ENCODE results near the gene FKBP15. TPM values are rescaled to one million over a fixed set of nuclear protein-coding genes. Genes with fewer than 3 reads are reported as not detected.

FKBP15 gene
- total and polyA plus RNA-seq, 2 experiments from 2014 or later, result 7.9 to 14.9 TPM

- H3K4me3 ChIP-seq, result no peak overlapping the region
- no peaks in the 10 kb centered on the region for H4K20me1 ChIP-seq (replicated peaks; ENCODE audit: insufficient read depth)
- Mint-ChIP-seq H3K27me3 (ENCODE audit: insufficient read depth, low read depth, poor library complexity) (peaks cover 14% of the 10 kb centered on the region), H3K27ac (no peak overlapping the region), H3K9me3 (no peaks in the 10 kb centered on the region), H3K36me3 (ENCODE audit: low read depth) (no peaks in the 10 kb centered on the region), H3K4me3 (no peak overlapping the region), H3K4me1 (peaks cover 39% of the 10 kb centered on the region)
- no peaks in the 10 kb centered on the region; the same call in 1 of the 2 replicates for H3K9me2 ChIP-seq (ENCODE audit: insufficient read depth)
- DNase-seq (ENCODE audit: low spot score), result no peak
- H3K27me3 ChIP-seq (ENCODE audit: insufficient read depth), result peaks cover 17% of the 10 kb centered on the region
- no peak overlapping the region for H2AFZ ChIP-seq
- H3K36me3 ChIP-seq (ENCODE audit: insufficient read depth), result no peaks in the 10 kb centered on the region
- H3K79me2 ChIP-seq (replicated peaks; ENCODE audit: insufficient read depth), result no peaks in the 10 kb centered on the region
- TF ChIP-seq EZH2phosphoT487 (IDR thresholded peaks at IDR 0.05; ENCODE audit: unreplicated experiment) (no peak), POLR2AphosphoS5 (IDR thresholded peaks at IDR 0.05; ENCODE audit: low read depth) (no peak)
- TF ChIP-seq, protein P1, sequence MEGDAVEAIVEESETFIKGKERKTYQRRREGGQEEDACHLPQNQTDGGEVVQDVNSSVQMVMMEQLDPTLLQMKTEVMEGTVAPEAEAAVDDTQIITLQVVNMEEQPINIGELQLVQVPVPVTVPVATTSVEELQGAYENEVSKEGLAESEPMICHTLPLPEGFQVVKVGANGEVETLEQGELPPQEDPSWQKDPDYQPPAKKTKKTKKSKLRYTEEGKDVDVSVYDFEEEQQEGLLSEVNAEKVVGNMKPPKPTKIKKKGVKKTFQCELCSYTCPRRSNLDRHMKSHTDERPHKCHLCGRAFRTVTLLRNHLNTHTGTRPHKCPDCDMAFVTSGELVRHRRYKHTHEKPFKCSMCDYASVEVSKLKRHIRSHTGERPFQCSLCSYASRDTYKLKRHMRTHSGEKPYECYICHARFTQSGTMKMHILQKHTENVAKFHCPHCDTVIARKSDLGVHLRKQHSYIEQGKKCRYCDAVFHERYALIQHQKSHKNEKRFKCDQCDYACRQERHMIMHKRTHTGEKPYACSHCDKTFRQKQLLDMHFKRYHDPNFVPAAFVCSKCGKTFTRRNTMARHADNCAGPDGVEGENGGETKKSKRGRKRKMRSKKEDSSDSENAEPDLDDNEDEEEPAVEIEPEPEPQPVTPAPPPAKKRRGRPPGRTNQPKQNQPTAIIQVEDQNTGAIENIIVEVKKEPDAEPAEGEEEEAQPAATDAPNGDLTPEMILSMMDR (conservative IDR thresholded peaks at IDR 0.05; ENCODE audit: low read depth in 2 of 2), result no peak
- no peak overlapping the region for H3K4me2 ChIP-seq
- H3F3A ChIP-seq (replicated peaks; ENCODE audit: low read depth), result no peaks in the 10 kb centered on the region
- H3K4me1 ChIP-seq (ENCODE audit: insufficient read depth), result peaks cover 10% of the 10 kb centered on the region
- no peak for ATAC-seq
- no peak overlapping the region for H3K27ac ChIP-seq (ENCODE audit: low read depth)
Observed at GRCh38 chr9:113154471-113154870, 66.6 kb downstream of the FKBP15 start.

GRCh38 chr9:113153599-113153998 is 67.5 kb downstream of the FKBP15 start:
- DNase-seq (ENCODE audit: low spot score), result no peak
- Mint-ChIP-seq H3K9me3 (no peaks in the 10 kb centered on the region), H3K27ac (no peak overlapping the region), H3K4me3 (no peak overlapping the region), H3K4me1 (peaks cover 37% of the 10 kb centered on the region), H3K27me3 (ENCODE audit: insufficient read depth, low read depth, poor library complexity) (peaks cover 14% of the 10 kb centered on the region), H3K36me3 (ENCODE audit: low read depth) (no peaks in the 10 kb centered on the region)
- H3K27me3 ChIP-seq (ENCODE audit: insufficient read depth), result peaks cover 17% of the 10 kb centered on the region
- H3F3A ChIP-seq (replicated peaks; ENCODE audit: low read depth), result no peaks in the 10 kb centered on the region
- ATAC-seq, result no peak
- H4K20me1 ChIP-seq (replicated peaks; ENCODE audit: insufficient read depth), result no peaks in the 10 kb centered on the region
- no peak overlapping the region for H3K4me2 ChIP-seq
- no peaks in the 10 kb centered on the region; the same call in 1 of the 2 replicates for H3K9me2 ChIP-seq (ENCODE audit: insufficient read depth)
- H3K27ac ChIP-seq (ENCODE audit: low read depth), result no peak overlapping the region
- H3K4me1 ChIP-seq (ENCODE audit: insufficient read depth), result peaks cover 10% of the 10 kb centered on the region
- no peak overlapping the region for H2AFZ ChIP-seq
- no peaks in the 10 kb centered on the region for H3K79me2 ChIP-seq (replicated peaks; ENCODE audit: insufficient read depth)
- H3K4me3 ChIP-seq, result no peak overlapping the region
- H3K36me3 ChIP-seq (ENCODE audit: insufficient read depth), result no peaks in the 10 kb centered on the region
- TF ChIP-seq REST (IDR thresholded peaks at IDR 0.05; ENCODE audit: unreplicated experiment) (no peak), CREB1 (CRISPR knock-in tag; IDR thresholded peaks at IDR 0.05; ENCODE audit: low read depth) (no peak), STAT1 (IDR thresholded peaks at IDR 0.05; ENCODE audit: unreplicated experiment) (no peak), ZNF331 (CRISPR knock-in tag; IDR thresholded peaks at IDR 0.05; ENCODE audit: low read depth) (no peak), POLR2AphosphoS5 (IDR thresholded peaks at IDR 0.05; ENCODE audit: low read depth) (no peak), ETS1 (IDR thresholded peaks at IDR 0.05) (no peak), EZH2phosphoT487 (IDR thresholded peaks at IDR 0.05; ENCODE audit: unreplicated experiment) (no peak), NANOG (IDR thresholded peaks at IDR 0.05; ENCODE audit: borderline replicate concordance) (no peak)
- TF ChIP-seq, protein P1 (conservative IDR thresholded peaks at IDR 0.05; ENCODE audit: low read depth in 2 of 2), result no peak

Data from GM23338 (cell line).